SK-N-SH (cell line): ENCODE data around the gene DCDC2.
"Not testable (repeated sequence)": the region's sequence is repeated elsewhere in the genome, so short reads cannot be mapped to it uniquely, and the experiment has no call there.

ENCODE experiments used
- CHD2 ChIP-seq: fragments of 150-350 bp; IDR thresholded peaks from 2 replicates; pipeline ENCODE4 v1.6.1; 2018; ENCODE audit warnings: low read length; ENCODE audit not compliant: partially characterized antibody
- CTCF ChIP-seq: fragments of 200-600 bp; sonication (generic); IDR thresholded peaks from 2 replicates; pipeline ENCODE4 v1.6.1; 2017; ENCODE audit warnings: antibody characterized with exemption, mild to moderate bottlenecking, moderate library complexity
- EZH2phosphoT487 ChIP-seq: fragments of 200-600 bp; sonication (generic); IDR thresholded peaks from 2 replicates; pipeline ENCODE4 v1.6.1; 2017; ENCODE audit warnings: low read depth, mixed run types, mild to moderate bottlenecking, antibody characterized with exemption, moderate library complexity, borderline replicate concordance
- FOXM1 ChIP-seq: IDR thresholded peaks from 2 replicates; pipeline ENCODE4 v1.4.0; 2012; ENCODE audit warnings: low read depth, mild to moderate bottlenecking
- MAX ChIP-seq: IDR thresholded peaks from 2 replicates; pipeline ENCODE4 v1.4.0; 2012; ENCODE audit warnings: low read depth
- REST ChIP-seq: IDR thresholded peaks from 2 replicates; pipeline ENCODE4 v1.6.1; 2012; ENCODE audit warnings: mild to moderate bottlenecking, low read depth, low read length, moderate library complexity
- TAF1 ChIP-seq: IDR thresholded peaks from 2 replicates; pipeline ENCODE4 v1.6.1; 2012; ENCODE audit warnings: low read depth, mild to moderate bottlenecking, low read length, moderate library complexity, borderline replicate concordance

- TF ChIP-seq EZH2phosphoT487, MAX, CTCF, TAF1, CHD2, FOXM1, REST: not testable (repeated sequence)
Observed at GRCh38 chr6:24142733-24143132, 215.1 kb downstream of the DCDC2 start.
